ENCODE data around the gene STK11.

DNA sequence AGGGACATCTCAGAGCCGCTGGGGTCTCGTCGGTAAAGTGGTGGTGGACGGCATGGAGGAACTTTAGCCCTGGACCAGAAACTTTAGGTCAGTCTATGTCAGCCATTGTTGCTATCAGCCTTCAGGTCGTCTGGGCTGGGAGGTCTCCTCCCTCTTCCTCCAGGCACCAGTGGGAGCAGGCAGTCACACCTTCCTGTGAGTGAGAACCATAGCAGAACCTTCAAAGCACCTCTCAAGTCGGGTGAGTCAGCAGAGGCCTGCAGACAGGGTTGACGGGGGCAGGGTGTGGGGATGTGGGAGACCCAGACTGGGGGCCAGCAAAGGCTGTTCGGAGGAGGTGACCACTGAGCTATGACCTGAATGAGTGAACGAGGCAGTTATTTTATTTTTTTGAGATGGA is 16.2 kb upstream of the STK11 start:
- no peak for TF ChIP-seq POLR2A (IDR thresholded peaks at IDR 0.05)
- TF ChIP-seq CTCF (IDR thresholded peaks at IDR 0.05): no peak

Data from body of pancreas (tissue), 4 donors.